Pulmonary artery endothelial cell (primary cell): ENCODE results near the gene TMEM132C. TPM values are rescaled to one million over a fixed set of nuclear protein-coding genes. Genes with fewer than 3 reads are reported as not detected.

Source experiments
- DNase-seq: peaks from one replicate; pipeline ENCODE4 v3.0.0-alpha.2; 2011; ENCODE audit warnings: low read depth, low spot score
- total RNA-seq: library from RNA; depleted of rRNA; stranded (reverse); fragments of >200 nt; gene quantifications from 2 replicates; pipeline ENCODE4 v1.2.3, GENCODE V29; 2014

The TMEM132C gene
- total RNA-seq, 1 donor from 2014 or later: 0.26 TPM

GRCh38 chr12:128288357-128288756, 21.4 kb downstream of the TMEM132C start:
- DNase-seq: no peak

DNA sequence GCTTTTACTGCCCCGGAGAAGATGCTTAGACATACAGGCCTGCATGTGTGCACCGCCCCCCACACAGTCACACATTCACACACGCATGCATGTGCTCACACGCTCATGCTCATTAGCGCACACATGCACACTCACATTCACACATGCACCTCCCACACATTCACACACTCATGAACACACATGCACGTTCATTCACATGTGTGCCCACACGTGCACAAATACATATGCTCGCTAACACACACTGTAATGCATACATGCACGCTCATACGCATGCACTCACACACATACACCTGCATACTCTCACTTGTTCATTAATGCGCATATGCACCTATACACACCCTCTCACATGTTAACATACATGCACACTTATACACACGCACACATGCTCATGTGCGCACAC, 21.9 kb downstream of the TMEM132C start:
- DNase-seq: no peak

DNA sequence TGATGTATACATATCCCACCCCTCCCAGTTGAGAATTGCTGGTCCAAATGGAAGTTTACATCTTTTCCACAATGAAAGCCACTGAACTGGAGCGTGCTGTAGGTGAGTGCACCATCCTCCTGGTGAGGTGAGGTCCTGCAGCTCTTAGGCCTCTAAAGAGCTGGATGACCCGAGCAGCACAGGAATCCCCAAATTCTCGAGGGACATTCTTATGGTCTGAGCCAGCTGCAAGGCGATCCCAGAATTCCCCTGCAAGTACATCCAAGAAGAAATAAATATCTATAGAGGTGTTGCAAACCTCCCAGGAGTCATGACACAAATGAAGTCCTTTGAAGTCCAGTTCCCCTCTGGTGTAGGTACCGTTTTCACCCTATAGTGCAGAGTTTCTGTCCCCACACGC, 24.0 kb downstream of the TMEM132C start:
- no peak for DNase-seq

GRCh38 chr12:128298091-128298748, 31.2 kb downstream of the TMEM132C start:
- no peak for DNase-seq

GRCh38 chr12:128305336-128305892, 38.4 kb downstream of the TMEM132C start:
- no peak for DNase-seq

DNA sequence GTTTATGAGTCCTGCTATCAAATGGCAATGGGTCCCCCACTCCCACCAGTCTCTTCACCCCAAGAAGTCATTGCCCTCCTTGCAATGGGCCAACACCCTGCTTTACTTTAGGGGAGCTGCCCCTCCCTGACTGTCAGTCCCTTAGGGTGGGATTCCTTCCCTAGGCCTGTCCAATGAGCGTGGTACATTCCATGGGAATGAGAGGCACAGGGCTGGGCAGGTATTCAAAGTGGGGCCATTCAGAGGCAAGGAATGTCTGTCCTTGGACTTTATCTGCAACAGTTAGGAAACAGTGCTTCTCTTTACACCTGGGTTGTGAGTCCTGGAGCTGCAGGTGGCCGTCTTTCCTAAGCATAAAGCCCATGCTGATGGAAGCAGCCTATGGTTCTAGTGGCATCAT, 40.8 kb downstream of the TMEM132C start:
- DNase-seq: no peak

- no peak for DNase-seq
Observed at GRCh38 chr12:128312661-128313060, 45.7 kb downstream of the TMEM132C start.

DNA sequence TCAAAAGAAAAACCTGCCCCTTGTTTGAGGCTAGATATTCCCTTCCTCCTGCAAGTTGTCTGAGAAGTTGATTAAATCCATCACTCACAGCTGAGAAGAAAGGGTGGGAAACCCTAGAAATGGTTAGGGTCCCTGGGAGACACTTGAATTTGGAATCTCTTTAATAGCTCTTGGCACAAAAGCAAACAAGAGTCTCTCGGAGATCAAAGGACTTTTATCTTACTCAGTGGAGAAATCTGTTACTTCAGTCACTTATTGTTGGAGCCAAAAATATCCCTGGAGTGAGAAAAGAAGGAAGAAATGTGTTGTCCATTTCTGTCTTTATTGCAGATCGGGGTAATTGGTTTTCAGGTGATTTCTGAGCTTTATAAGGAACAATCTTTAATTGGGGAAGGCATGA, 47.0 kb downstream of the TMEM132C start:
- DNase-seq: no peak

DNA sequence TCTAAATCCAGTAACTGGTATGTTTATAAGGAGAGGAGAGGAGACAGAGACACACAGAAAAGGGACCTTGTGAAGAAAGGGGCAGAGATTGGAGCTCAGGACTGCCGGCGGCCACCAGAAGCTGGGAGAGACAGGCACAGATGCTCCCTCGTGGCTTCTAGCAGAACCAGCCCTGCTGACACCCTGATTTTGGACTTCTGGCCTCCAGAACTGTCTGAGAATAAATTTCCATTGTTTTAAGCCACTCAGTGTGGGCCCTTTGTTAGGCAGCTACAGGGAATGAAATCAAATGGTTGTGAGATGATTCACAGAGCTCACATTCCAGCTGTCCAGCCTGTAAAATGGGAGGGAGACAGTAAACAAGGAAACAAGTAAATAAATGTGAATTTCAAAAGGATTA, 47.6 kb downstream of the TMEM132C start:
- DNase-seq: no peak

- no peak for DNase-seq
Observed at GRCh38 chr12:128316078-128316477, 49.1 kb downstream of the TMEM132C start.

GRCh38 chr12:128316973-128317526, 50.1 kb downstream of the TMEM132C start:
- DNase-seq: no peak

DNA sequence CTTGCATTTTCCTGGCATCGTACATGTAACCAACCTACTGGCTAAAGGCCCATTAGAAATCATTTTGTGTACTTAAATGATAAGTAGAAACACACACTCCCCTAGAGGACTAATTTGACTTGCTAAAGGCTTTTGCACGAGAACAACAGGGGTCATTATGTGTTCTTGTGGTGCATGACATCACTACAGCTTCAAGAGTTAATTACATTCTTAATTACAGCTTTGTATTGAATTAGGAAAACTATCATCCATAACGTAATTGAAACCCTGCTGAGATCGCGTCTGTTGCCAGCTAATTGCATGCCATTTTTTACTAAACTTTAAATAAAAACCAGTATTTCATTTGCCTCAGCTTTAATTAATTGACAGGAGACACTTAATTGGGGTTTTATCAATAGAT, 51.4 kb downstream of the TMEM132C start:
- no peak for DNase-seq

- no peak for DNase-seq
Observed at GRCh38 chr12:128318946-128319345, 52.0 kb downstream of the TMEM132C start.

GRCh38 chr12:128322341-128322740, 55.4 kb downstream of the TMEM132C start:
- no peak for DNase-seq

- no peak for DNase-seq
Observed at GRCh38 chr12:128323145-128323920, 56.4 kb downstream of the TMEM132C start.

DNA sequence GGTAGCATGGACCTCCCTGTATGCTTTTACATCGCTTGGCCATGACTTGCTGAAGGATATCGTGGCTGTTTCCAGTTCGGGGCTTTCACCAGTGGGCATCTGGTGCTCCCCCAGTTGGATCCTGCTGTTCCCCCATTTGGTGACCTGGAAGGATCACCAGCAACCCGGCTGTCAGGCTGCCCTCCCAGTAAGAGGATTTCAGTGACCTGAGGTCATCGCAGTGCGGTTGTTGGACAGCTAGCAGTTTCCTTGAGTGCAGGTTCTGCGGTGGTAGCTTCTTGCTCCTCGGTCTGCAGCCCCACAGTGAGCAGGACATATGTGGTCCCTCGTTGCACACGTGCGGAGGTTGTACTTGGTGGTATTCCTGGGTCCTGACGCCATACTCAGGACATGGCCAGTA, 58.7 kb downstream of the TMEM132C start:
- DNase-seq: no peak

- DNase-seq: no peak
Observed at GRCh38 chr12:128326406-128326805, 59.4 kb downstream of the TMEM132C start.

- DNase-seq: no peak
Observed at GRCh38 chr12:128328961-128329360, 62.0 kb downstream of the TMEM132C start.

GRCh38 chr12:128336204-128337070, 69.5 kb downstream of the TMEM132C start:
- DNase-seq: no peak

GRCh38 chr12:128337071-128337345, 70.0 kb downstream of the TMEM132C start:
- DNase-seq: no peak

GRCh38 chr12:128337431-128338170, 70.6 kb downstream of the TMEM132C start:
- DNase-seq: no peak
